Measurements from ENCODE around the gene TTC9.

TTC9 gene

DNA sequence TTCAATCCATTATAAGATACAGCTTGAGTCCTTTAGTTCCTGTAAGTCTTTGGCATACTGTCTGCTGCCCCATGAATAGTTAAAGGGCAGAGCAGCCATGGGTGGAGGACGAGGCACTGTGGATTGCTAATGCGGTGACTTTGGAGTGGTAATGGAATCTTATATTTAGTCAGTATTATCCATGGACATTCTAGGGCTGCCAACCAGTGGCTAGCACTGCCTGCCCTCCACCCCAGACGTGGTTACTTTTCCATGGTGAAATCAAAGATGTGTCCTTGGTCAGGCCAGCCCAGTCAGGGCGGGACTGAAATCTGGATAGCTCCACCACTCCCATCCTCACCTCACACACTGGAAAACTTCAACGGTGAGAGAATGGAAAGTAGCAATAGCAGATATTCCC lies 2.3 kb downstream of the TTC9 start:
- no peak overlapping the region for H3K4me3 ChIP-seq (ENCODE audit: low read depth, low read length)

DNA sequence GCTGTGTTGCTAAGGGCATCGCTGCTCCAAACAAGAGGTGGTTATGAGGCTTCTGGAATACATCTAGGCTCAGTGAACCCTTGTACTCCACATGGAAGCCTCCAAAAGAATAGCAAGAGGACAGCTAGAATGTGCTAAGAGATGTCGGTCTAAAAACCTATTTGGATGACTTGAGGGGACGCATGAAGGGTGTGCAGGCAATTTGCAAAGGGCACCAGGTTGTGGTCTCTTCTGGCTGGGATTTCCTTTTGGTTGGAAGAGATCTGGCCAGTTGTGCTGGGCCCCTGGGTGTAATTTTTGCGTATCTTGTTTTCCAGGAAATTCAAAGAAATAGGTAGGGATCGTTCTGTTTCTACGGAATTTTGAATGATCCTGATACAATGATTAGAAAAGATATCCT lies 4.2 kb downstream of the TTC9 start:
- H3K4me3 ChIP-seq (ENCODE audit: low read depth, low read length), result no peak overlapping the region

DNA sequence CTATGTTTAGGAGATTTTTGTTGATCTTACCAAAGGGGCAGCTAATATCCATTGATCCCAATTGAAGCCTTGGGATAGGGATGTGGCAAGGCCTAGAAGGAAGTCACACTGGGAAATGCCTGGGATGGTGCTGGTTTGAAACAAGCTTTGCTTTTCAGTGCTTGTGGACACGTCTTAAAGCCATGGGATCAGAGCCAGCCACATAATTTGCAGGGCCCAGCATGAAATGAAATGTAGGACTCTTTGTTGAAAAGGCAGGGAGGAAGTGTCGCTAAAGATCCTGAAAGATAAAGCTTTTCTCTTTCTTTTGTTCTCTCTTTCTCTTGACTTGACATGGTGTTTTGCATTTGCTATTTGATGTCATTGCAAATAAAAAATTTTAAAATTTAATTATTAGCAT lies 5.0 kb downstream of the TTC9 start:
- no peak overlapping the region for H3K4me3 ChIP-seq (ENCODE audit: low read depth, low read length)

DNA sequence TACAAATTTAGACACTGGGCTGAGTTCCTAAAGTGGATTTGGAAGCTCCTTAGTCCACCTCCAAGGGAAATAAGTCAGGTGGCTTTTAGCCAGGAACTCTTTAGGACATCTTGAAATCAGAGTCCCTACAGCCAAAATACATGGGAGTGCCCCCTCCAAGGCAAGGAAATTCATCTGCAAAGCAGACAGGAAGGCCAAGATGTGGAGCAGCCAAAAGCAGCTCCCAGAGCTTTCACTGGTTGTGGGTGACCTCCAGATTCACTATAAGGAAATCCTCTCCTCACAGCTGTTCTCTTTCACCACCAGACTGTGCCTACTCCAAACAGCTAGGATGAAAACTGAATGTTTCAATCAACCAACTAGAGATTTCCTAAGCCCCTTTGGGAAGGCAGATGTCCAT lies 6.6 kb downstream of the TTC9 start:
- H3K4me3 ChIP-seq (ENCODE audit: low read depth, low read length), result no peak overlapping the region

DNA sequence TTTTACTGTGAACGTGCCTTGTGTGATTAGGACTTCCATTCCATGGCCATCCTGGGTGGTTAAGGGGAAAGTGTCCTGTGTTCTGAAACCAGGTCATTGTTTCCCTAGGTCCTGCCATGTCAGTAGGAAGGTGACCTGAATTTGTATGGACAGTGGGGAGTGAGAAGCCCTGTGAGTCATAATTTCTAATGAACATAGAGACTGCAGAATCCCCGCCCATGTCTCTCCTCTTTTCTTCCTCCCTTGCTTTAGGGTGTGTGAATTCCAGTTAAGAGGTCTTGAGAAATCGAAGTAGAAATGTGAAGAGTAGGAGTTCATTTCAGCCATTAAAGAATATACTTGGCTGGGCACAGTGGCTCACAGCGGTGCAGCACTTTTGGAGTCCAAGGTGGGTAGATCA lies 8.1 kb downstream of the TTC9 start:
- no peak overlapping the region for H3K4me3 ChIP-seq (ENCODE audit: low read depth, low read length)

DNA sequence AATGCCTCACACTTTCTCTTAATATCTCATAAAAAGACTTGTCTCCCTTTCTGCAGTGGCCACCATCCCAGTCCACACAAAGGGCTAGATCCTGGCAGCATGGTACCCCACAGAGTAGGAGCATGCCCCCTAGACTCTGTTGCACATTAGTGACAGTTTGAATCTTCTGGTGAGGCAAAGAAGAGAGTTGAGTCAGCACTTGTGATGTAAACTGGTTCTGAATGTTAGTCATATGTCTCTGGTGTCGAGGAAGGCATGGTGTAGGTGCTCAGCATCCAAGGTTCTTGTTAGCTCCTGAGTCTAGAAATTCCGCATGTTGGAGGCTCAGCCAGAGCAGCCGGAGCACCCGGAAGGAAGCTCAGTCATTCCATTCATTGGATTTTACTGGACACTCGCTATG lies 9.8 kb downstream of the TTC9 start:
- no peak overlapping the region for H3K4me3 ChIP-seq (ENCODE audit: low read depth, low read length)

DNA sequence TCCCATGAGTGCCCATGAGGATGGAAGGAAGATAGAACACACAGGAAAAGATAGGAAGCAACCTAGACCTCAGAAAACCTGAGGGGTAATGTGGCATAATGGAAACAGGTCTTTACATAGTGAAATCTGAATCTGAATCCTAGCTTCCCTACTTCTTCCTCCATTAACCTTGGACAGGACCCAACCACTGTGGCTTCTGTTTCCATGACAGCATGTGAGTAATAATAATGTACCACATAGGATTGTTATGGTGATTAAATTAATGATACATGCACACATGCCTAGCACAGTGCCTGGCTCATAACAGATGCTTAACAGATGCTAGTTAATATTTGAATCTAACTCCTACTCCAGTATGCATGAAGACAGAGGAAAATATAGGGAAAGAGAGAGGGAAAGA lies 11.2 kb downstream of the TTC9 start:
- no peak overlapping the region for H3K4me3 ChIP-seq (ENCODE audit: low read depth, low read length)

DNA sequence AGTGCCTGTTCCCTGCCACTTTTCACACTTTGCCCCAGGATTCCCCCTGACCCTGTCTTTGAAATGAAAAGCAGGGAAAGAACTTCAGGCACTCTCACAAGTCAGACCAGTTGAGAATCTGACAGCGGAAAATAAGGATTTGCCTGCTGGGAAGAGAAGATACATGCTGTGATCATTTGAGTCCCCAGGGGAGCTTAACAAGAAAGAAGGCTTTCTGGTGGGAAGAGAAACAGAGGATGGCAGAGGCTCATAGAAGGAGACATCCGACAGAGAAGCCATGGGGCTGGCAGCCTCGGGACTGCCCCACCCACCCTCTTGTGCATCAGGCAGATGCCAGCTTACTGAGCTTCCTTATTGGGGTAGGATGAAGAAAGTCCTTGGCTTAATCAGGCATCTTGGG lies 11.9 kb downstream of the TTC9 start:
- H3K4me3 ChIP-seq (ENCODE audit: low read depth, low read length), result no peak overlapping the region

DNA sequence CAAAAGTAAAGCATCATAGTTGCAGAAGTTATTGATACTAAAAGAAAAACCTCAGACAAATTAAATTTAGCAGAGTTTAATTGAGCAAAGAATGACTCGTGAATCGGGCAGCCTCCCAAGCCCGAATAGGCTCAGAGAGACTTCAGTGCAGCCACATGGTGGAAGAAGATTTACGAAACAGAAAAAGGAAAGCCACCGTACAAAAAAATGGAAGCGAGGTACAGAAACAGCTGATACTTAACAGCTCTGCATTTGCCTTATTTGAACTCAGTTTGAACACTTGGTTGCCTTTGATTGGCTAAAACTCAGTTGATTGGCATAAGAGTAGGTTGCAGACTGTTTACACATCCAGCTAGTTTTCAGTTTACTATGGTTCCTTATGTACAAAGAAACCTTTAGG lies 12.9 kb downstream of the TTC9 start:
- no peak overlapping the region for H3K4me3 ChIP-seq (ENCODE audit: low read depth, low read length)

DNA sequence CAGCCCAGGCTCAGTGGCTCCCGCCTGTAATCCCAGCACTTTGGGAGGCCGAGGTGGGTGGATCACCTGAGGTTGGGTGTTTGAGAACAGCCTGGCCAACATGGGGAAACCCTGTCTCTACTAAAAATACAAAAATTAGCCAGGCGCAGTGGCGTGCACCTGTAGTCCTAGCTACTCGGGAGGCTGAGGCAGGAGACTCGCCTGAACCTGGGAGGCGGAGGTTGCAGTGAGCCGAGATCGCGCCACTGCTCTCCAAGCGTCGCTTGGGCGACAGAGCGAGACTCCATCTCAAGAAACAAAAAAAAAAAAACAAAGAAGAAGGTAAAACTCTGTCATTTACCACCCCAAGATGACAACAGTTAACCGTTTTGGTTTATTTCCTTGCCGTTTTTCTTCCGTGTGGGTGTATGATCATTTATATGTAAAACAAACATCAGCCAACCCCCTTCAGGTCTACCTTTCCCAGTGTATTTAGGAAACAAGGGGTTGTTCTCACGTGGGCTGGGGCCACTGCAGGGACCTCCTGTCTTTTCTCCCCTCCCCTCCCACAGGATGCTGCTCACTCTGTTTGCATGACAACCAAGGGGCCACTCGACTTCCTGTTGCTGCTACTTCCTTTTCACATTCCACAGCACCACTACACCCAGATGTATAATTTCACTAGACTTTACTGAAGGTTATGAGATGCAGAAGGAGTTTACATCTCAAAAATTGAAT lies 13.6 kb downstream of the TTC9 start:
- no peak overlapping the region for H3K4me3 ChIP-seq (ENCODE audit: low read depth, low read length)

DNA sequence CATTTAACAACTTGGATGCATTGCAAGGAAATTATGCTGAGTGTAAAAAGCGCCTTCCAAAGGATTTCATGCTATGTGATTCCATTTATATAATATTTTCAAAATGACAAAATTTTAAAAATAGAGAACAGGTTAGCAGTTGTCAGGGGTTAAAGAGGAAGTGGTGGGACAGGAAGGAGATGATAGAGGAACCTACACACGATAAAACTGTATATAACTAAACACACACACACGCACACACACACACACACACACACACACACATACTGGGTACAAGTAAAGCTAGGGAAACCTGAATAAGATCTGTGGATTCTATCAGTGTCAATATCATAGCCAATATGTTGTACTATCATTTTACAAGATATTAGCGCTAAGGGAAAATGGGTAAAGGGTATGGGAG lies 17.2 kb downstream of the TTC9 start:
- H3K4me3 ChIP-seq (ENCODE audit: low read depth, low read length), result no peak overlapping the region

DNA sequence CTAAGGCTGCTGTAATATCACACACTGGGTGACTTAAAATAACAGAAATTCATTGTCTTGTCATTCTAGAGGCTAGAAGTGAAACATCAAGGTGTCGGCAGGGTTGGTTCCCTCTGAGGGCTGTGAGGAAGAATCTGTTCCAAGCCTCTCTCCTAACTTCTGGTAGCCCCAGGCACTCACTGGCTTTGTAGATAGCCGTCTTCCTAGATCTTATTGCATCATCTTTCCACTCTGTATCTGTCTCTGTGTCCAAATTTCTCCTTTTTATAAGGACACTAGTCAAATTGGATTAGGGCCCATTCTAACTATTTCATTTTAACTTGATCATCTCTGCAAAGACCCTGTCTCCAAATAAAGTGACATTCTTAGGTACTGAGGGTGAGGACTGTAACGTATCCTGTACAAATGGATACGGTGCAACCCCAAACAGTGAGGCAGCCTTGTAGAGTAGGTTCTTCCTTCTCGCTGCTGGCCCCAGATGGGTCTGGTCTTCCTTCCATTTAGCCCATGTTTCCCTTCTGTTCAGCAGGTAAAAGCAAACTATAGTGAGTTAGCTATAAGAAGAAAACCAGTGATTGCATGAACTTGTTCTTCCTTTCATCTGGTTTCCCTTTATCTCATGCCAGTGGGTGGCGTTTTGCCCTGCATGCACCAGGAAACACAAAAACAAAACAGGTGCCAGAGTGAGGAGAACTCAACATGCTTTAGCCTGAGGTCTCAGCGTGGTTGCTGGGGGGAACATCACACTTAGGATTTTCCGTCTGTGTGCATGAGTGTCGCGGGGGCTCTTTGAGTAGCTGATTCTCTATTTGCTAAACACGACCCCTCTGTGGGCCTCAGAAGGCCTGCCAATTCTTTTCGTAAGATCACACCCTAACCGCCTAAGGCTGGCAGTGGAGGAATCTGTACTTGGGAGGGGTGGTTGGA lies 19.5 kb downstream of the TTC9 start:
- H3K4me3 ChIP-seq (ENCODE audit: low read depth, low read length), result no peak overlapping the region

DNA sequence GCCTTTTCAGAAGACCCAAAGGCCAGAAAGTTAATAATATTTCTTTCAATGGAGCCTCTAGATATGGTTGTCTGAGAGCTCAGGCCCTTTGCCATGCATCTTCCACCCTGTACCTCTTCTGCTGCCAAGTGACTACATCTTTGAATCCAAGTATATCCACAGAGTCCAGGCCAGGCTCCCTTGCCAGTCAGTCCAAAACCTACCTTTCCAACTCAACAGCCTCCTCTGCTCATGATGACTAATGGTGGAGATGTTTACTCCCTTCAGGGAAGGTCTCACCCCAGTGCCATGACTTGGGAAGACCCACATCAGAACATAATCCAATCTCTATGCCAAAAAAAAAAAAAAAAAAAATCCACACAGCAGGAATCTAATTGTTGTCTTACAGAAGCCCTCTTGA lies 20.4 kb downstream of the TTC9 start:
- no peak overlapping the region for H3K4me3 ChIP-seq (ENCODE audit: low read depth, low read length)

DNA sequence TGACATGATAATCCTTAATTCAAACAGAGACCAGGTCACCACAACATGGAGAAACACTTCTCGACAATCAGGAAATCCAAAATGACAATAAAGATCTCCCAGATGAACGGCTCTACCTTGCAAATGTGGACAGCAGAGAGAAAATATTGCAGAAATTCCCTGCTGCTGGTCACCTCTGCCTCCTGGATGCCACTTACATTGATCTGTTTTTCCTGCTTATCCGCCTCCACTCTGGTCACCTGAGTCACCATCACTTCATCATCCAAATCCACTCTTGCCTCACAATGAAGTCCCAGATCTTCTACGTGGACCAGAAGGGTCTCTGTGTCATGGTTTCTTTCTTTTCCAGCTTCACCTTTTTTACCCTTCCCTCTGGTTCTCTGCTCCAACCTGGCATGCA lies 21.1 kb downstream of the TTC9 start:
- H3K4me3 ChIP-seq (ENCODE audit: low read depth, low read length), result no peak overlapping the region

DNA sequence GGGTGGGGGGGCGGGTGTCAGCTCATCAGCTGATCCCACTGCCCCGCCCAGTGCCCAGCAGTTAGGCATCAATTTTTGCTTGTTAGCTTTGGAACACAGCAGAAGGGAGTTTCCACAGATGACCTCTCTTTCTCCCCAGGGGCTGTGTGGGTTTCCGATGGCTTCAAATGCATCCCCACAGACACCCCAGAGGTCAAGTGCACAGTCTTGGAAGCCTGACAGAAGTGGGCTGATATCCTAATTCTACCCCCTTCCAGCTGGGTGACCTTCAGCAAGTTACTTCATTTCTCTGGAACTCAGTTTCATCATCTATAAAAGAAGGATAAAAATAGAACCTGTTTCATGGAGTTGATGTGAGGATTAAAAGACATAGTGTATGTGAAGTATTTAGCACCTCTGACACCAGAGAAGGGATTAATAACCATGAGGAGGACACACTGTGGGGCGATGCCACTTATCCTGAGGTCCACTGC lies 22.0 kb downstream of the TTC9 start:
- H3K4me3 ChIP-seq (ENCODE audit: low read depth, low read length), result no peak overlapping the region

DNA sequence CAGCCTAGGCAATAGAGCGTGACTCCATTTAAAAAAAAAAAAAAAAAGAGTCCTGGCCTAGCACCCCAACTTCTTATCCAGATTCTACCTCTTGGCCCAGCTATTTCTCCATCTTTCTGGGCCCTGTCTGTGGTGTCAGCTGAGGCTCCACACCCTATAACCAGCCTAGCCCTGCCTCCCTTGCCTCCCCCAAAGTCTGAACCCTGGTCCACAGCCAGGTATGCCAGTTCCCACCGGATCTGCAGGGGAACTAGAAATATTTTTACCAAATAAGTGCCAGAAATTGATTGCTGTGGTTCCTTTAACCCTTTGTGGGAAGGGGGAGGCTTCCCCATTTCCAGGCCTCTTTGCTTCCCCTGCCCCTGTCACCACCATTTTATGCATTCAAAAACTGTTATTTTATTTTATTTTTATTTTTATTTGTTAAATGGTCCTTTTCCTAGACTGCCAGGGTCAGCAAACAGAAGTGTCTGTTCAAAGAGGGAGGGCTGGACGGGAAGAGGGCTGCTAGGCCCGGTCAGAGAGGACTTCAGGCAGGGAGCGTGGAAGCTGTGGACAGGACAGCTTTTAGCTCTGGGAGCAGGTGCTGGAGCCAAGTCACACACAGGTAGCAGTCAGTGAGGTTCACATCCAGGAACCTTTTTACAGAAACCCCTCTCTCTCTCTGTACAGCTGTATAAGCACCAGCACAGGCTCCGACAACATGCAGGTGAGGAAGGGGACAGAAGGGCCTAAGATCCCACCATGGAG lies 23.2 kb downstream of the TTC9 start:
- no peak overlapping the region for H3K4me3 ChIP-seq (ENCODE audit: low read depth, low read length)

DNA sequence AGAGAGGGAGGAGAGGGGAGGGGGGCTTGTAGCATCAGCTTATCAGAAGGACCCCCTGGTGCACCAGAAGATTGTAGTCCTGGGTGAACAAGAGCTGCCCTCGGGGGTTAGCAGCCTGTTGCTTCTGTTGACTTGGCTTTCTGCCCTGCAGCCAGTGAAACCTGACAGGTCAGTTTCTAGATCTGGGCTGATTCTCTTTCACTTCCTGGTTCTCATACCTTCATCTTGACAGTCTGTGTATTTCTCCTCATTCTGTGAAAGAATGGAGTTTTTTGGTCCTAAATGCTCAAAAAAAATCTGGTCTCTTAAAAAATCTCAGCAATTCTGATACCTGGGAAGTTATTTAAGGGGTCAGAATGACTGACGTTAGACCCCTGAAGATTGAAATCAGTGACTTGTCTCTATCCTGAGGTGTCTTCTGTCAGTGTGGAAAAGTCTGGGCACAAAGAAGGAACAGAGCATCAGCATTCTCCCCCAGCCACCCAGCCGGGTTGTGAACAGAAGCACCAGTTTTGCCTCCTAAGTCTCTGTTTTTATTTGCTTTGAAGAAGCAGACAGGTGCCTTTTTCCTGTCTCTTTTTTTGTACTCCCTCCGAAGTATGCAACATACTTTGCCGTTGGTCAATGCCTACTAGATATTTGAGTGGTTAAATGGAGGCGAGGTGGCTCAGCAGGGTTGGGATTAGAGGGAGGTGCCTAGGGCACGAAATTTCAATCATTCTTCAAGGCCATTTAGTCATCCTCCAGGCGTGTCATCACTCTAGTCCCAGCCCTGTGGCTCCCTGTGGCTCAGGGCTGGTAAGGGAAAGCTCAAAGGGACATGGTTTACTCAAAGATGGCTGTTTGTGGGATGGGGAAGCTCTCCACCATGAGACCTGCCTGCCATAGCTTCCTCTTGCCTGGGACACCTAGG lies 24.0 kb downstream of the TTC9 start:
- H3K4me3 ChIP-seq (ENCODE audit: low read depth, low read length), result no peak overlapping the region

DNA sequence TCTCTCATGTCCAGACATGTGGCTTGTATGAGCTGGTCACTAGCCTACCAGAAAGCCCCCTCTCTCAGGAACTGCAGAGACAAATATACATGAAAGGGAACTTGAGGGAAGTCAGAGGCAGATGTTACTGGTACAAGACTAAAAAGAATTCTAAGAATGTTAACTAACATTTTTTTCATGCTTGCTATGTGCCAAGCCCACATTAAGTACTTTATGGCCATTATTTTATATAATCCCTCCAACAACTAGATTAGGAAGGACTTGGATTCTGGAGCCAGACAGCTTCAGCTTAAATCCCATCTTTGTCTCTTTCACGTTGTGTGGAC lies 24.6 kb downstream of the TTC9 start:
- no peak overlapping the region for H3K4me3 ChIP-seq (ENCODE audit: low read depth, low read length)

DNA sequence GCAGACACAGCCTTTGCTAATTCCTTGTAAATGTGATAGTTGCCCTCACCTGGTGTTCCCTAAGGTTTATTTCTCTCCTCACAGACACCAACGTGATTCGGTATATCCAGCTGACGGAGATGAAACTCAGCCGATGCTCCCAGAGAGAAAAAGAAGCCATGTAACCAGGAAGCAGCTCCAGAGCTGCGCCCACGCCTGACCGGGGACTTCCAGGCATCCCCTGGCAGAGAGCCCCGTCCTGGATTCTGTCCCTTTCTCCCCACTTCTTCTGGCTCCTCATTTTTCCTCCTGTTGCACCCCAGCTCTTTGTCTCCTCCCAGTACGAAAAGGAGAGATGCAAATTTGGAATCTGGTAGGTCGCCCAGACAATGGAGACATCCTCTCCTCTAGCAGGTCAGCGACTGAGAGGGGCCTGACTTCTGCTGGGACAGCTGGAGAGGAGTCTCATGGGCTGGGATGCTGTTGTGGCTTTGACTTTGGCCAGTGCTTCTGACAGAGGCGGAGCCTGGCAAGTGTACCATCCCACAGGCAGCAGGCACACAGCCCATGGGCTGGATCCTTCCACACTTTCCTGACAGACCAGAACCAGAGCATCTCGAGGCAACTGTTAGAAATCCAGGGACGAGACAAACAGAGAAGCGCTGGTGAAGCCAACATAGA lies 29.4 kb downstream of the TTC9 start:
- H3K4me3 ChIP-seq (ENCODE audit: low read depth, low read length), result no peak overlapping the region

All from iPS-11a (cell line).